Endothelial cell of umbilical vein (primary cell): ENCODE data around the gene PPP1R3E. TPM values are rescaled to one million over a fixed set of nuclear protein-coding genes. Genes with fewer than 3 reads are reported as not detected.

Experiments used
- BruUV-seq: library from RNA; stranded (reverse); fragments of 400-500 nt; replicated peaks from 2 replicates; lab custom pipeline; 2021; lab: Mats Ljungman, UMichigan
- CTCF ChIA-PET: fragments of 300-600, 350-600 bp; sonication (Branson Sonifier 250); formaldehyde crosslinking; loops from one replicate; lab custom pipeline; 2021; ENCODE audit warnings: antibody characterized with exemption, inconsistent platforms; lab: Charles Lee
- POLR2A ChIA-PET: fragments of 300-600, 350-600 bp; sonication (Branson Sonifier 250); formaldehyde crosslinking; loops from one replicate; lab custom pipeline; 2021; ENCODE audit warnings: antibody characterized with exemption, inconsistent platforms; lab: Charles Lee
- DNase-seq: peaks from one replicate; pipeline ENCODE4 v3.0.0-alpha.2; 2011; ENCODE audit warnings: low read depth, low spot score
- FAIRE-seq: peaks from 2 replicates; lab custom pipeline; 2011; peaks lifted over from hg19 to GRCh38; lab: Jason Lieb, UNC
- H2AFZ ChIP-seq: 2 replicates; pipeline ENCODE4 v1.6.0; 2012; ENCODE audit warnings: low read depth, low read length, control low read depth, inconsistent platforms
- H3K27ac ChIP-seq: 2 replicates; pipeline ENCODE4 v1.5.1; 2011; ENCODE audit warnings: low read depth, mild to moderate bottlenecking, control low read depth, low read length, moderate library complexity; ENCODE audit not compliant: insufficient read depth
- H3K27me3 ChIP-seq, 2 experiments: 2 replicates each; pipeline versions ENCODE4 v1.6.0 to v1.6.1; 2011; ENCODE audit warnings: low read length in 2 of 2, mixed read lengths in 1 of 2; ENCODE audit not compliant: control insufficient read depth in 2 of 2, insufficient read depth in 2 of 2
- H3K36me3 ChIP-seq, 2 experiments: 2 replicates in 1 of 2; 3 replicates in 1 of 2; pipeline ENCODE4 v1.5.1; 2011; ENCODE audit warnings: low read length in 2 of 2, mild to moderate bottlenecking in 1 of 2, moderate library complexity in 1 of 2; ENCODE audit not compliant: control insufficient read depth in 2 of 2, insufficient read depth in 2 of 2; ENCODE audit errors: extremely low read depth in 1 of 2
- H3K4me1 ChIP-seq: 3 replicates; pipeline ENCODE4 v1.5.1; 2011; ENCODE audit warnings: mild to moderate bottlenecking, low read length; ENCODE audit not compliant: control insufficient read depth, insufficient read depth; ENCODE audit errors: extremely low read depth
- H3K4me2 ChIP-seq: 2 replicates; pipeline ENCODE4 v1.6.1; 2011; ENCODE audit warnings: low read length, control low read depth, mixed read lengths; ENCODE audit not compliant: insufficient read depth
- H3K4me3 ChIP-seq, 3 experiments: fragments of 200-600 bp in 1 of 3; sonication (generic), shearing (Covaris generic) in 1 of 3; replicated peaks in 1 of 3; 2 replicates each; pipeline ENCODE4 v1.5.1; 2011 to 2016; ENCODE audit warnings: control low read depth in 3 of 3, low read length in 3 of 3, mild to moderate bottlenecking in 2 of 3, inconsistent platforms in 1 of 3, low read depth in 1 of 3, moderate library complexity in 1 of 3; ENCODE audit not compliant: insufficient read depth in 1 of 3
- H3K79me2 ChIP-seq: 2 replicates; pipeline ENCODE4 v1.6.0; 2012; ENCODE audit warnings: low read length, inconsistent platforms; ENCODE audit not compliant: control insufficient read depth, insufficient read depth
- H3K9ac ChIP-seq: replicated peaks from 2 replicates; pipeline ENCODE3; 2011; ENCODE audit warnings: low read length, control low read depth; ENCODE audit not compliant: insufficient read depth; ENCODE audit errors: extremely low read depth
- H3K9me1 ChIP-seq: replicated peaks from 3 replicates; pipeline ENCODE4 v1.6.0; 2011; ENCODE audit warnings: mild to moderate bottlenecking, low read length; ENCODE audit not compliant: control insufficient read depth, insufficient read depth; ENCODE audit errors: extremely low read depth
- H3K9me3 ChIP-seq: replicated peaks from 2 replicates; pipeline ENCODE4 v1.5.1; 2012; ENCODE audit warnings: low read length, inconsistent platforms; ENCODE audit not compliant: control insufficient read depth, insufficient read depth
- H4K20me1 ChIP-seq: replicated peaks from 2 replicates; pipeline ENCODE3; 2011; ENCODE audit warnings: mild to moderate bottlenecking, low read length; ENCODE audit not compliant: control insufficient read depth, insufficient read depth; ENCODE audit errors: extremely low read depth
- EZH2 ChIP-seq: IDR thresholded peaks from 2 replicates; pipeline ENCODE4 v1.6.1; 2012; ENCODE audit warnings: borderline replicate concordance, low read depth, mild to moderate bottlenecking, moderate library complexity, low read length, inconsistent platforms; ENCODE audit not compliant: severe bottlenecking
- FOS ChIP-seq: IDR thresholded peaks from 2 replicates; pipeline ENCODE4 v1.6.1; 2011; ENCODE audit warnings: mild to moderate bottlenecking, low read length, moderate library complexity, borderline replicate concordance; ENCODE audit not compliant: insufficient read depth
- JUN ChIP-seq: IDR thresholded peaks from 2 replicates; pipeline ENCODE4 v1.6.1; 2011; ENCODE audit warnings: borderline replicate concordance, low read depth; ENCODE audit not compliant: insufficient read length, insufficient read depth
- MYC ChIP-seq: IDR thresholded peaks from one replicate; pipeline ENCODE4 v1.6.1; 2011; ENCODE audit warnings: mild to moderate bottlenecking, low read depth, low read length
- POLR2A ChIP-seq: IDR thresholded peaks from 2 replicates; pipeline ENCODE4 v1.6.1; 2012; ENCODE audit warnings: low read depth, mild to moderate bottlenecking, control low read depth, low read length
- dilution Hi-C: fragments of 300-500 bp; cut with MboI; formaldehyde crosslinking; loops from one replicate; pipeline ENCODE4 v1.15.0; 2019; ENCODE audit warnings: low sequenced_read_pairs; ENCODE audit not compliant: extremely low pct_ligation_motif_present
- intact Hi-C: fragments of 100-400 bp; cut with micrococcal nuclease; formaldehyde crosslinking; loops from one replicate; pipeline ENCODE4 v1.10.0; 2022
- polyA plus RNA-seq, 4 experiments: library from polyadenylated mRNA; depleted of rRNA in 3 of 4; stranded (reverse) in 3 of 4; unstranded in 1 of 4; fragments of >200 nt; gene quantifications; 2 replicates each; pipeline versions ENCODE4 v1.2.1 to v1.2.3, GENCODE V29; 2011 to 2012; ENCODE audit warnings: missing spikeins in 1 of 4
- total RNA-seq: library from RNA; stranded (reverse); gene quantifications from 2 replicates; pipeline ENCODE4 v1.2.3, GENCODE V29; 2021

The PPP1R3E gene
- total and polyA plus RNA-seq, 2 donors (not counting 3 experiments of a cell fraction or from before 2014, with no cell fraction given), result 4.3 to 7.4 TPM

GRCh38 chr14:23322568-23323517, 20.2 kb upstream of the PPP1R3E start:
- Histone ChIP-seq H3K9me1 (no peaks in the 10 kb centered on the region), H3K9ac (peak overlapping the region; percentile 96), H3K27ac (peak overlapping the region; percentile 77), H3K79me2 (peaks cover 25% of the 10 kb centered on the region), H3K4me3 (peak overlapping the region; percentile 90 to 97 (median 95)), H3K4me2 (peak overlapping the region; percentile 64), H3K9me3 (no peaks in the 10 kb centered on the region), H3K4me1 (peaks cover 16% of the 10 kb centered on the region), H4K20me1 (no peaks in the 10 kb centered on the region), H2AFZ (no peak overlapping the region), H3K36me3 (peaks cover 12 to 15% of the 10 kb centered on the region in 2 experiments), H3K27me3 (no peaks in the 10 kb centered on the region)
- BruUV-seq, result TSS peak; percentile 23
- TF ChIP-seq EZH2 (no peak), MYC (no peak), FOS (no peak), JUN (no peak), POLR2A (no peak)
- DNase-seq (no peak), FAIRE-seq (no peak)
- POLR2A ChIA-PET, result interaction anchor here (2.0 kb wide), 1 partner anchor 21 kb away, joined by 13 read pairs; no protein-coding TSS in a partner anchor
- intact Hi-C loops (no loop called here), dilution Hi-C loops (no loop called here)
- CTCF ChIA-PET, result interaction anchor here (2.6 to 5.0 kb wide), 5 partner anchors 16 to 203 kb away, joined by 15 to 48 read pairs (median 20); partner anchors contain the start of genes BCL2L2 and PPP1R3E
